HT1080 (cell line): Measurements from ENCODE around the gene KDM5B. TPM values are rescaled to one million over a fixed set of nuclear protein-coding genes. Genes with fewer than 3 reads are reported as not detected.
A peak's percentile ranks its signal among the peaks of the same experiment; 100 is the strongest.
"Not testable (repeated sequence)": the region's sequence is repeated elsewhere in the genome, so short reads cannot be mapped to it uniquely, and the experiment has no call there.

ENCODE experiments used
- DNase-seq: peaks from one replicate; pipeline ENCODE4 v3.0.0-alpha.2; 2015; ENCODE audit warnings: low read depth
- total RNA-seq: library from RNA; depleted of rRNA; stranded (reverse); fragments of >200 nt; shearing (Covaris generic); gene quantifications from 2 replicates; pipeline ENCODE4 v1.2.3, GENCODE V29; 2014

The KDM5B gene
- total RNA-seq, 1 experiment from 2014 or later: 15.7 TPM

DNA sequence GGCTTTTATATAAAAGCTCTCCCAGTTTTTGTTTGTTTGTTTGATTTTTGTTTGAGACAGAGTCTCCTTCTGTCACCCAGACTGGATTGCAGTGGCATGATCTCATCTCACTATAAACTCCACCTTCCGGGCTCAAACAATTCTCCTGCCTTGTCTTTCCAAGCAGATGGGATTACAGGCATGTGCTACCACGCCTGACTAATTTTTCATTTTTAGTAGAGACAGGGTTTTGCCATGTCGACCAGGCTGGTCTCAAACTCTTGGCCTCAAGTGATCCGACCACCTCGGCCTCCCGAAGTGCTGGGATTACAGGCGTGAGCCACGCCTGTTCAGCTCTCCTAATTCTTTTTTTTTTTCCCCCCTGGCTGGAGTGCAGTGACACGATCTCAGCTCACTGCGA is 6.9 kb upstream of the KDM5B start:
- DNase-seq: no peak

DNA sequence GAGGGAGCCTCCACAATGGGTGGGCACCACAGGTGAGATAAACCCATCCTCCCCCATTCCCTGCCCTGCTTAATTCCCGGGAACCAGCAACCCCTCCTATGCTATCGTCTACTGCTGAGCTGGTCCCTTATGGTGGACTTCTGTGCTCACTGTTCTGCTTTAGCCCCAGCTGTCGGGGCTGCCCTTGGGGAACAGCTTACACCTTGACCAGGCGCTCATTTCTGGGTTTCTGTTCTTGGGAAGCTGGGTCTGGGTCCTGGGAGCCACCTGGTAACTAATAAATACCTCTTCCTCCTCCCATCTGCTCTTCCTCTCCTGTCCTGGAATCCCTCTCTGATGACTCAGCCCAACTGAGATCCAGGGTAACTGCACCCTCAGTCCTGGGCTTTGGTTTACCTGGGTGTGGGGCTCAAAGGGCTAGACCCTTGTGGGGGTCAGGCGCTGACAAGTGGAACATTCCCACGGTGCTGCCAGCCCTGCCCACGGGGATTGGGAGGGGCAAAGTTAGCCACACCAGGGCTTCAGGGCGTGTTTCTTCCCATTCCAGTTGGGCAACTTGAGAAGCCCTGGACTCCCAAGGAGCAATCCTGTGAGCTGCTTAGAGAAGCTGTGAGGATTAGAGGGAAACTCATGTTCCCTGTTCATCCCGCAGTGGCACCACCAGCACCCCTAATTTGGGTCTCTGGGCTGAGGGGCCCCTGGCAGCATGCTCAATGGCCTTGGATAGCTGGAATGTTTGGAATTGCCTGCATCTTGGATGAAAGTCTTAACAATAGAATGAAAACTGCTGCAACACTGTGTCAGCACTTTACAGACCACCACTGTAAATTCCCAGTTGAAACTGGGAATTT is 4.2 kb upstream of the KDM5B start:
- no peak for DNase-seq

GRCh38 chr1:202811296-202812175 is 3.3 kb upstream of the KDM5B start:
- no peak for DNase-seq

- peak; percentile 89 for DNase-seq
These were observed 2.5 kb upstream of the KDM5B start, which contains the start of gene PCAT6 for GRCh38 chr1:202810615-202811295. Gene PCAT6, plus strand, starts transcription at chr1:202810954.

GRCh38 chr1:202810193-202810614 is 2.0 kb upstream of the KDM5B start:
- no peak for DNase-seq

- DNase-seq: no peak
These were observed 1.5 kb upstream of the KDM5B start for GRCh38 chr1:202809597-202810159.

DNA sequence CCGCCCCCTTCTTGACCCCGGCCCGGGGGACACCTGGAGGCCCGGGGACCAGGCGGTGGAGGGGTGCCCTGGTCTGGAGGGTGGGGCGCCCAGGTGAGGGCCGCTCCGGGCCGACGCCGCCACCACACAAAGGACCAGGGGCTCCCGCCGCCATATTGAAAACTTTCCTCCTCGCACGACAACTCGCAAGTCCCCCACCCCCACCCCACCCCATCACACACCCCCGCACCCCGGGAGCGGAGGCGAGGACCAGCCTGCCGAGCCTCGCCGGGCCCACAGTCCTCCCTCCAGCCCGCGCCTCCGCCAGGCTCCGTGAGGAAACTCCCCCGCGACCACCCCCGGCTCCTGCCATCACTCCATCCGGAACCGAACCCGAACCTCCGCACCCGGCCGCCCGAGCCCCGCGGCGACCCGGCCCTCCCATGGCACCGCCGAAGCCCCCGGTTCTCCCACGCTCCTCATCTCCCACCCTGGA is 733 bp downstream of the KDM5B start:
- DNase-seq: no peak

DNA sequence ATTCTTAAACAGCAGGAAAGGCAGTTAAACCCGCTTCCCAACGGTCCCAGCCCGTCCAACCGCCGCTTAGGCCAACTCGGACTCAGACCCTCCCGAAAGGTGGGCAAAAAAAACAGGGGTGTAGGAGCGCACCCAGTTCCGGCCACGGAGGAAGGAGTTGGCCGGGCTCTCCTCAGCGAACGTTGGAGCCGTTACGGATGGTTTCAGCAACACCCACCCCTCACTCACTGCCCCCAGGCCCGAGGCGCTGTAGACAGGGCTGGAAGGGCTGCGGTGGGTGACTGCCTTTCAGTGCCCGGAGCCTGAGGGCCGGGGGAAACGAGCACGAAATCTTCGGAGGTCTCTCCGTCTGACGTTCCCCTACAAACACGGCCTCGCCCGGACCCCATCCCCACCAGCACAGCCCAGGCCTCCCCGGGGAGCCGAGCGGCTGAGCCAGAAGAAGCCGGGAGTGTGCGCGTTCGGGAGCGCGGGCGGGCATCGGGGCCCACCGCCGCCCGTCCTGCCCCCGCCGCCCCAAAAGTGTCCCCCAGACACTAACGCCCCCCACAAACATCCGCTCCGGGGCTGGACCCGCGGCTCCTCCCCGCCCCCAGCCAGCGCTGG is 1.3 kb downstream of the KDM5B start:
- DNase-seq: no peak

DNA sequence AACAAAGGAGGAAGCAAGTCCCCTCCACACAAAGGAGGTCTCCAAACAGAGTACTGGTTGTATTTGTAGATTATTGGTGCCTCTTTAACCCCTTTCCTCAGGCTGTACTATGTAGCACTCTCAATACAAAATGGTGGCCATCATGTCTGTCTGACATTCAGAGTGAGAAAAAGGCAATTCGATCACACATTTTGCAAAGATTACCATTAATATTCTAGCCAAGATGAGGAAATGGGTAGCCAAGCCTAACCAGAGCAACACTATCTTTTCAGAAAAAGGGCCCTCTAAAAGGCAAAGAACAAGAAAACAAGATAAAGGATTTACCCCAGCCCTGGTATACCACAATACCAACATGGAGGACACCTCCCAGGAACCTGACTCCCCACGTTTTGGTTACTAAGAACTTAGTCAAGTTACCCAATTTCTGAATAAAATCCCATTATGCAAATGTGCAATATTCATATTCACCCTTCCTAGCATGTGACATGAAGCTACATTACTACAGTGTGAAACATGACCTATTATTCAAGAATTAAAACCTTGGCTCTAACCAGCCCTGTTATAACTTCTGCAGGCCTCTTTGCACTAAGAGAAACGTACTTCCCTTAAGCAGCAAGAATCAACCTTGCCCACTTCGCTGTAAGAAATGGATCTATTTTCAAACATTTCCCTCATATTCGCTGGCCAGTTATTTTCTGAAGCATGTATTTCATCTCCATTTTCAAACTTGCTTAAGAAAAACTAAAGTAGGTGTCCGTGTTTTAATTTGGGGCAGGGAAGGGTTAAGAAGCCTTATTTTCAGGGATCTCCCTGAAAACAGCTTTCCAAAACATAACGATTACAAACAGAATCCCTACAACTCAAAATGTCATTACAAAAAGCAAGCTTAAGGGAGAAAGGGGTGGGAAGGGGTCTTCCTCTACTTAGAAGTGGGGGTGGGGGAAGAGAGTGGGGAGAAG is 2.1 kb downstream of the KDM5B start:
- DNase-seq: no peak

DNA sequence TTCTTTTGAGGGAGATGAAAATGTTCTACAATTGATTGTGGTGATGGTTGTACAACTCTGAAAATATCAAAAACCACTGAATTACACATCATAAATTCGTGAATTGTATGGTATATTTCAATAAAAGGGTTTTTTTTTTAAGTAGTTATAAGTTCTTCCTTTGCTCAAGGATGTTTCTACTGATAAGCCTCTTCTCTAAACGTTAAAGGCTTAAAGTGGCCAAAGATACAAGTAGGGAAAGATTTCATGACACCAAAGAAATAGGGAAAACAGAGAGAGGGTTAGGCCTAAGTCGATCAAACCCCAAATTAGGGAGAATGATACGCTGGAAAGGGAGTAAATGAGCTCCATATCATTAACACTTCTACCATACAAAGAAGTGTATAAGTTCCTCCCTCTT is 4.1 kb downstream of the KDM5B start:
- no peak for DNase-seq

GRCh38 chr1:202802998-202803932 is 5.0 kb downstream of the KDM5B start:
- DNase-seq: peak; percentile 29

DNA sequence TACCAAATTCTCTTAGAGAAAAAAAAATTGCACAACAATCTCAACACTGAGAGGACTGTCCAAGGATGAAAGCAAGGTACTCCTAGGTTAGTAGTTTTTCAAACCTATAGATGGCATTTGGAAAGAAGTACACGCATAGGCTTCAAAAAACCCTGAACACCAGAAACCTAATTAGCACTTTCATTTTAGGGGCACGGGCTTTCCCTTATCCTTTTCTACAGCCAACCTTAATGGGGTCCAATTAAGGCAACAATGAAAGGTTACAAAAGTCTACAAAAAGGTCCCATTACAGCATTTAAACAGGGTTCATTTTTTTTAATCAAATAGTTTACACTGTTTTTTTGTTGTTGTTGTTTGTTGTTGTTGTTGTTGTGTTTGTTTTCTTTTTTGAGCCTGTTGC is 6.2 kb downstream of the KDM5B start:
- no peak for DNase-seq

DNA sequence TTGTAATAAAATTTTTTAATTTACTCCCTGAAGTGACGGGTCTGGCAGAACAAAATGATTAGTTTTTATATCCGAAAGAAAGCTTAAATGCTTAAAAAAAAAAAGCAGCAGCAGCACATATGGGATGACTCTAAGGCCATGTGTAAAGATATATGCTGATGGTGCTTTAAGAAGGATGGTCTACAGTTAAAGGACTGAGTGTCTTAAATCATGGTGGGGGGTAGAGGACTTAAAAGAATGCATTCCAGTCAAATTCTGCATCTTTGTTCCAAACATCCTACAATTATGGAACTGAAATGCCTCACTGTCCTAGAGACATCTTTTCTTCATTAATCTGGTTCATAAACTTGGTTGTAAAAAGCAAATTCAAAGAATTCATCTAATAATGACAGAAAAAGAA is 7.0 kb downstream of the KDM5B start:
- DNase-seq: no peak

DNA sequence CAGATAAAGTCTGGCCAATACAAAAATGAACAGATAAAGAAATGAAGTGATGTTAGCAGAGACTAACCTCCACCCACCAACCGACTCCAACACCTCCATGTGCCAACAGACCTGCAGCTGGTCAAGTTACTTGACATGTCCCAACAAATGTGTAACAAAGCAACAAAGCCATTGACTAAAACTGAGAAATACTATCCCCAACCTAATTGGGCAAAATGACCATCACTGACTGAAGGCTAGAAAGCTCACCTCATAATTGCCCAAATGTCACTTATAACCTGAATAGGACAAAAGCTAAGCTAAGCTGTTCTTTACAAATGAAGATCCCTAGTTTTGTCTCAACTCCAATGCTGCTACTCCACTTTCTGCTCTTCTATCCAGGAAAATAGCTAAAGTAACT is 7.5 kb downstream of the KDM5B start:
- no peak for DNase-seq

GRCh38 chr1:202798792-202799331 is 9.4 kb downstream of the KDM5B start:
- DNase-seq: no peak

- DNase-seq: no peak
These were observed 10.0 kb downstream of the KDM5B start for GRCh38 chr1:202798260-202798659.

DNA sequence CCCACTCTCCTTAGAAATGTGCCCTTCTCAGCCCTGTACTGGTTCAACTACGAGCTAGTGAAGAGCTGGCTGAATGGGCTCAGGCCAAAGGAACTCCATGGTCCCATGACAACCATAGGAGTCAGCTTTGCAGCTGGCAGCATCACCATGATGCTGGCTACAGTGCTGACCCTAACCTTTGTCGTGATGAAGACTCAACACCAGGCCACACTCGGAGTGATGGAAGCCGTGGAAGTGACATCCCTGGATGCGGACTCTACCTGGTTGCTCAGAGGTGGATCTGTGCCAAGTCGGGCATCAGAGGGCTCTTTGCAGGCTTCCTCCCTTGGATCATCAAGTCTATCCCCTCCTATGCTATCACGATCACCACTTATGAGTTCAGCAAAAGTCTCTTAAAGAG is 11.6 kb downstream of the KDM5B start:
- no peak for DNase-seq

DNA sequence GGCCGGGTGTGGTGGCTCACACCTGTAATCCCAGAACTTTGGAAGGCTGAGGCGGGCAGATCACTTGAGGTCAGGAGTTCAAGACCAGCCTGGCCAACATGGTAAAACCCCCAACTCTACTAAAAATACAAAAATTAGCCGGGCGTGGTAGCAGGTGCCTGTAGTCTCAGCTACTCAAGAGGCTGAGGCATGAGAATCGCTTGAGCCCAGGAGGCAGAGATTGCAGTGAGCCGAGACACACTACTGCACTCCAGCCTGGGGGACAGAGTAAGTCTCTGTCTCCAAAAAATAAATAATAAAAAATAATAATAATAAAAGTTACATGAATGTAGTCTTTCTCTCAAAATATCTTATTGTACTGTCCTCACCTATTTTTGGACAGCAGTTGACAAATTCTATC is 13.3 kb downstream of the KDM5B start:
- not testable (repeated sequence) for DNase-seq
